ENCODE data around the gene LPP.

DNA sequence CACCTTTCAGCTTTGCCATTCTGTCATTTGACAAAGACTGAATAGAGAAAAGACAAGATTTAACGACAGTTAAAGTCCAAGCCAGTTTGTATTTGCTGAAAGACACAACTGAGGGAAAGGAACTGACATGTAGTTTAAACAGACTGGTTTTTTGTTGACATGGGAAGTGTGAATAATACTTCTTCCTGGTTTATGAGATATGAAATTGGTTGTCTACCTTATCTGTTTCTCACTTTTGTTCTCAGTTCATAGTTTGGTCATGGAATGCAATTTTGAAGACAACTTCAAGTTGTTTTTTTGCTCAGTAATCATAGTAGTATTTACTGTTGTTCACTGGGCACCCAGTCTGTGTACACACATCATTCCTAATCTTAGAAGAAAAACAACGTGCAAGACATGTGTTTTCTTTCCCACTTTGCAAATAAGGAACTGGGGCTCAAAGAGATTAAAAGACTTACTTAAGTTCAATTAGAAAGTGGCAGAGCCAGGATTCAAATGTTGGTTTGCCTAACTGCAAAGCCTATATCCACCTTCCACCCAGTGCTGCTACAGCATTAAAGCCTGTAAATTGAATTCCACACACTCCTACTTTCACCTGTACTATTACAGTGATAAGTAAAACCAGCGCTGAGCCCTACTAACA lies 103.5 kb downstream of the LPP start:
- TF ChIP-seq, protein P1, sequence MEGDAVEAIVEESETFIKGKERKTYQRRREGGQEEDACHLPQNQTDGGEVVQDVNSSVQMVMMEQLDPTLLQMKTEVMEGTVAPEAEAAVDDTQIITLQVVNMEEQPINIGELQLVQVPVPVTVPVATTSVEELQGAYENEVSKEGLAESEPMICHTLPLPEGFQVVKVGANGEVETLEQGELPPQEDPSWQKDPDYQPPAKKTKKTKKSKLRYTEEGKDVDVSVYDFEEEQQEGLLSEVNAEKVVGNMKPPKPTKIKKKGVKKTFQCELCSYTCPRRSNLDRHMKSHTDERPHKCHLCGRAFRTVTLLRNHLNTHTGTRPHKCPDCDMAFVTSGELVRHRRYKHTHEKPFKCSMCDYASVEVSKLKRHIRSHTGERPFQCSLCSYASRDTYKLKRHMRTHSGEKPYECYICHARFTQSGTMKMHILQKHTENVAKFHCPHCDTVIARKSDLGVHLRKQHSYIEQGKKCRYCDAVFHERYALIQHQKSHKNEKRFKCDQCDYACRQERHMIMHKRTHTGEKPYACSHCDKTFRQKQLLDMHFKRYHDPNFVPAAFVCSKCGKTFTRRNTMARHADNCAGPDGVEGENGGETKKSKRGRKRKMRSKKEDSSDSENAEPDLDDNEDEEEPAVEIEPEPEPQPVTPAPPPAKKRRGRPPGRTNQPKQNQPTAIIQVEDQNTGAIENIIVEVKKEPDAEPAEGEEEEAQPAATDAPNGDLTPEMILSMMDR (IDR thresholded peaks at IDR 0.05 in 2 of 3, conservative IDR thresholded peaks at IDR 0.05 in 1 of 3; ENCODE audit: borderline replicate concordance in 1 of 3, insufficient read depth in 1 of 3, low read depth in 2 of 3, low read length in 2 of 3): no peak
- TF ChIP-seq SP1 (IDR thresholded peaks at IDR 0.05; ENCODE audit: low read depth) (no peak), RAD21 (IDR thresholded peaks at IDR 0.05; ENCODE audit: low read depth) (no peak), SIN3A (IDR thresholded peaks at IDR 0.05; ENCODE audit: low read depth) (no peak), POLR2AphosphoS5 (IDR thresholded peaks at IDR 0.05; ENCODE audit: low read depth, low read length) (no peak), POLR2A (IDR thresholded peaks at IDR 0.05; ENCODE audit: borderline replicate concordance, extremely low read depth, insufficient read depth, insufficient read length) (no peak), EGR1 (IDR thresholded peaks at IDR 0.05; ENCODE audit: low read depth) (no peak), EZH2 (IDR thresholded peaks at IDR 0.05) (no peak), JUND (IDR thresholded peaks at IDR 0.05) (no peak), EZH2phosphoT487 (IDR thresholded peaks at IDR 0.05; ENCODE audit: borderline replicate concordance) (no peak), FOSL1 (IDR thresholded peaks at IDR 0.05; ENCODE audit: low read depth) (no peak)
